Stimulated activated CD4-positive, alpha-beta T cell treated with anti-CD3 and anti-CD28 coated beads, TNF-alpha, amount 100 ng/mL, for 48 hours (primary cell): ENCODE measurements around the gene ZNF598.

Experiments
- DNase-seq, 3 donors: peaks; one replicate each; pipeline ENCODE4 v3.0.0-alpha.2; 2020; ENCODE audit warnings: low read depth in 3 of 3

The ZNF598 gene

DNA sequence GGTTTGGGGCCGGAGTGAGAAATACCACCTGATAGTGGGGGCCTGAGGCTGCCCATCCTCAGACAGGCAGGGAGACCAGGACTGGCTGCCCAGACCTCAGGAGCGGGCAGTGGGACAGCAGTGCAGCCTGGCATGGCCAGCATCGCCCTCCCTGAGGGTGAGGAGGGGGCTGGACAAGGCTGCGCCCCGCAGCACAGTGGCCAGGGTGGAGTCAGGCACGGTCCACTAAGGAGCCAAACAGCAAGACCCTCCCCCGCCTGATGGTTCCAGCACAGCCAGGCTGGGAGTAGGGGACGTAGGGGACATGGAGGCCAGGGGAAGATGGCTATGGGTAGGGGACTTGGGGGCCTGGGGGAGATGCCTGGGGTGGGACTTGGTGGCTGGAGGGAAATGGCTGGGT is 3.3 kb downstream of the ZNF598 start:
- DNase-seq, result no peak

DNA sequence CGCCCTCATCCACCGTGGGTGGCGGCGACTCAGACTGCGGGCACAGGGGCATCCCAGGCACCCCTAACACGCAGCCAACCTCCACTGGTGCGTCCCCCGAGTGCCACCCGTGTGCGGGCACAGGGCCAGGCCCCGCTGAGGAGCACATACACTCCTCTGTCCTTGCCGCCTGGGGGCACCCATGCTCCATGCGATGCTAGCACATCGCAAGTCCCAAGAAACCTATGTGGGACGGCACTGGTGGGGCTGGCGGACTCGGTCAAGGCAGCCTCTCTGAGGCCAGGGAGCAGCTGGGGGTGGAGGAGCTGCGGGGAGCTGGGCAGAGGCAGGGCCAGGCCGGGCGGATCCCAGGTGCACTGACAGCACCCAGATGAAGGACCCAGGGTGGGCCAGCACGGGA is 4.0 kb downstream of the ZNF598 start:
- DNase-seq, result no peak

DNA sequence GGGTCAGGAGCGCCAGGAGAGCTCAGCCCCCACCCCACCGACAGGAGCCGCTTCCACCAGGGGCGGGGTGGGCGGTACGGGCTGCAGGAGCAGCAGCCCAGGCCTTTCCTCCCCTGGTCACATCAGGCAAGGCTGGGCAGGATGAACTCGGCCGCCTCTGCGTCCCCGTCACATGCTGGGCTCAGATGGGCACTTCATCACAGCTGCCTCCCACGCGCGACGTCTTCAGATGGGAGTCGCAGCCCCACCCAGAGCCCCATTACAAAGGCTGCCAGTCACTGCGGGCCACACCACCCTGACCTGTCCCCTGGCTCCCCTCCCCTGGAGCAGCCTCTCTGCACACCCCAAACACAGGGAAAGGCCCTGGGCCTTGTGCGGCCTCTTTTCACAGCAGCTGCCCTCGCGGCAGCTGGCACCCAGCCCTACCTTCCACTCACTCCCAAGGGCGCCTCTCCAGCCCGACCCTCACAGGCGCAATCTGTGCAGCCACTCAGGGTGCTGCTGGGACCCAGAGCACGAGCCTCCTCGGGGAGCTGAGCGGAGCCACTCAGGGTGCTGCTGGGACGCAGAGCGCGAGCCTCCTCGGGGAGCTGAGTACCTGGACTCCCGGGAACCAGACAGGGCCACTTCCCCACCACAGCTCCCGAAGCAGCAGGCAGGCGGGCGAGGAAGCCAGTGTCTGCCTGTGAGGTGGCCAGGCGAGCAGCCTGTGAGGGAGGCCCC is 4.7 kb downstream of the ZNF598 start:
- no peak for DNase-seq

DNA sequence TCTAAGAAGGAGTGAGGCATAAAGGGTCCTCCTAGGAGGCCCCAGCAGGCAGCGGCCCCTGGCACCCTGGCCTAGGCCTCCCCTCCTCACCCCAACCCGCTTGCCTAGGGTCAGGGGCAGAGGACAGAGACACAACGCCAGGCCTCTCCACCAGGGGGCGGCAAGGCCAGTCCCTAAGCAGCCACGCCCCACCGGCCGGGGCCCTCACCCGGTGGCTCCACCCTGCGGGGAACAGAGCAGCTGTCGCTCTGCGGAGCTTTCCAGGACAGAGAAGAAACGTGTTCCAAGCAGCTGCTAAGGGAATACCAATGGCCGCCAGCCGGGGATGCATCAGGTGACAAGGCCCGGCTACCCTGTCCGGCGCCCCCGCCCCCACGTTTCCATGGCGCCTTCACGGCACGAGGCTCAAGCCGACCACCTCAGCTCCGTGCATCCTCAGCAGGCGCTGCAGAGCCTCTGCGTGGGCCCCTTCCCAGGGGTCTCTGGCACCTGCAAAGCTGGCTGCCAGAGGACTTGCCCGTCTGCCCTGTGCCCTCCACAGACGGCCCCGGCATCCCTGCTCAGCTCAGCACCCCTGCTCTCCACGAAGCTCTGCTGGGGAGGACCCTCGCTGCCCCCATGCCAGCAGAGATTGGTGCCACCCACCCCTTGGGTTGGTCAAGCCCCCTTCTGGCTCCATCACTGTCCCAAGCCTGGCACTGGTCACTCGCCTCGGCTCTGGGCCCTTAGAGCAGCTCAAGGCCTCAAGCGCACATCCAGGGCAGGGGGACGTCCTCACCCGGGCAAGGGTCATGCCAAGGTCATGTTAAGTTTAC is 5.6 kb downstream of the ZNF598 start:
- DNase-seq, result peak; percentile 82 to 93 (median 84)

DNA sequence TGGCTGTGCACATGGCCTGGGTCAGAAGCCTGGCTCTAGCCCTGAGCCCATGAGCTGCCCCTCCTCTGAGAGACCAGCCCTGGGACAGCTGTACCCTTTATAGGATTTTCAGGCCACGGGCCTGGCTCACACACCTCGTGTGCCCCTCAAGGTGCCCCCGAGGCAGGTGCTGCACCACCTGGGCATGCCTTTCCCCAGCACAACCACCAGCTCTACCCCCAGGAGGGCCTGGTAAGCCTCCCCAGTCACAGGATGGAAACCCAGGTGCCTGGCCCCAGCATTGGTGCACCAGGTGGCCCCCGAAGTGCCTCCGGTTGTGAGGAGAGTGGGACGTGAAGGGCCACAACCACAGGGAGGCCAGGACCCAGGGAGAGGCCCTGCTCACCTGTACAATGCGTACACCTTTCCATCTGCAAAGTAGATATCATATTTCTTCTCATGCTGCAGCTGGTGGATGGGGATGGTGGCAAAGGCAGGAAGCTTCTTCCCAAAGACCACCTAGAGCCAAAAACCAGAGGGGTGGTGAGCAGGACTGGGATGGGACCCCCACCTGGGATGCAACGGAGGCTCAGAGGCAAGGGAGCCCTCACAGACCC is 6.3 kb downstream of the ZNF598 start:
- no peak for DNase-seq

DNA sequence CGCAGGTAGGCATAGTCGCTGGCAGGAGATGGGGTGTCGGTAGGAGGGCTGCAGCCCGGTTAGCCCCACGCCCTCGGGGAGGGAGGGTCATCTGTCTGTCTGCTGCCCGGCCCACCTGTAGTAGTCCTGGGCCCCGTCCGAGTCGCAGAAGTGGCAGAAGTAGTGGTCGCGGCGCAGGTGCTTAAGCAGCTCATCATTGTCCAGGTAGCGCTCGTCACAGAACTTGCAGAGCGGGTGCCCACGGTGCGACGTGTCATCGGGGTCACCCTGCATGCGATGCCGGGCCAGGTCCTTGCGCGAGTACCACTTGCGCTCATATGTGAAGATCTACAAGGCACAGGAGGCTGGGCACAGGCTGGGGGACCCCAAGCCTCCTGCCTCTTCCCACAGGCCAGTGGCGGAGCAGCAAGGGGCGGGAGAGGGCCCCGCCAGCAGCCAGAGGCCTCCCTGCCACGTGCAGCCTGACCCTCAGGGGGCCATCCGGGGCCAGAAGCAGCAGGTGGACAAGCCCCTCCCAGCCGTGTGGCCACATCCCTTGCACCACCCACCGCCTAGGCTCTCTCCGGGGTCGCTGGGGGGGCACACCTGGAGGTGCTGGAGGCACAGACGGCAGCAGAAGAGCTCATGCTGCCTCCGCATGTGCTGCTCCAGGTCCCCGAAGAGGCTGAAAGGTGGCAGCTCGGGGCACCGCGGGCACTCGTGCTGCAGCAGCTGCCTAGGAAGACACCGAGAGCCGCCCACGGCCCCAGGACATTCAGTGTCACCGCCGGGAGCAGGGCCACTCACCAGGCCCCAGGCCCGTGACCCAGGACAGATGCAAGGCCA is 7.0 kb downstream of the ZNF598 start:
- DNase-seq, result no peak

DNA sequence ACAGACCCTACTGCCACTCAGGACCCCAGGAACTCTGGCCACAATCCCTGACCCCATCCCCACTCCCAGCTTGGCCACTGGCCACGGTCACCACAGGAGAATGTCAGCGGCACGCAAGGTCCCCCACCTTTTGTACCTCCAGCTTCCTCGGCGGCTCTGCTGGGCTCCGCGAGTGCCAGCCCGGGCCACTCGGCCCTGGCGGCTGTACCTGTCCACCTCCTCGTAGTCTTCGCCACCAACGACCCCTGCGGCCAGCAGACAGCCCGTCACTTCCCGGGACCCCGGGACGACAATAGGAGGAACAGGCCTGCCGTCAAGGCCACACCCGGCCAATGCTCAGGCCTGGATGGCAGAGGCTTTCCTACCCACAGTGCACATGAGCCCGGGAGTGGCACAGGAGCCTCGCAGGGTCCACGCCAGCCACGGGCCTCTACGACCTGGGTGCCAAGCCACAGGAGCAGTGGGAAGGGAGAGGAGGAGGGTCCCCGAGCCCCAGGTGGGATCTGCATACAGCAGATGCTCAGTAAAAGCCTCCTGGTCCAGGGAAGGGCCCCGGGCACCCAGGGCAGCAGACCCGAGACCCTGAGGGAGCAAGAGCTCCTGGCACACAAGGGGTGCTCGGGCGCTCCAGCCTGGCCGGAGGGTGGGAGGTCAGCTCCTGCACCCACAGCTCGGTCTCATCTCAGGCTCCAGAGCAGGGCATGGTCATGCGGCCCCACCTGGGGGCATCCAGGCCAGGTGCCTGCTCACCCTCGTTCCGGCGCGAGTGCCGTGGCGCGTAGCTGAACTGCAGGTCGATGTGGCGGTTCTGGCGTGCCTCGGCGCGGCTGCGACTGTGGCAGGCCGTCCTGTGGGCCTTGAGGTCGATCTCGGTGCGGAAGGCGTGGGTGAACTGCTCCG is 7.9 kb downstream of the ZNF598 start:
- DNase-seq, result no peak

DNA sequence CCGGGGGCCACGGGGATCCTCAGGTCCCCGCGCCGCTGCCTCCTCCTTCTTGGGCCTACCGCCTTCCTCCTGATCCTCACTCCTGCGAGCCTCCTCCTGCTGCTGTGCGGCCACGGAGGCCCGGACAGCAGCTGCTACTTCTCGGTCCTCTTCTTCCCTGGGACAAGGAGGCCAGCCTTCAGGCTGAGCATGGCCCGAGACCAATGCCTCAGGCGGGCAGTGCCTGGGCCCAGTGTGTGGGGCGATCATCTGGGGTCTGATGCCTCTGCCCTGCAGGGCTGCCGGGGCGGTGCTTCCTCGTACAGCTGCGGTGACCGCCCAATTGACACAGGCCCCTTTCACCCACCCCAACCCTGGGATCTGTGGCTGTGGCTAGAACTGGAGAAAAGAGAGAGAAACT is 8.6 kb downstream of the ZNF598 start:
- no peak for DNase-seq

DNA sequence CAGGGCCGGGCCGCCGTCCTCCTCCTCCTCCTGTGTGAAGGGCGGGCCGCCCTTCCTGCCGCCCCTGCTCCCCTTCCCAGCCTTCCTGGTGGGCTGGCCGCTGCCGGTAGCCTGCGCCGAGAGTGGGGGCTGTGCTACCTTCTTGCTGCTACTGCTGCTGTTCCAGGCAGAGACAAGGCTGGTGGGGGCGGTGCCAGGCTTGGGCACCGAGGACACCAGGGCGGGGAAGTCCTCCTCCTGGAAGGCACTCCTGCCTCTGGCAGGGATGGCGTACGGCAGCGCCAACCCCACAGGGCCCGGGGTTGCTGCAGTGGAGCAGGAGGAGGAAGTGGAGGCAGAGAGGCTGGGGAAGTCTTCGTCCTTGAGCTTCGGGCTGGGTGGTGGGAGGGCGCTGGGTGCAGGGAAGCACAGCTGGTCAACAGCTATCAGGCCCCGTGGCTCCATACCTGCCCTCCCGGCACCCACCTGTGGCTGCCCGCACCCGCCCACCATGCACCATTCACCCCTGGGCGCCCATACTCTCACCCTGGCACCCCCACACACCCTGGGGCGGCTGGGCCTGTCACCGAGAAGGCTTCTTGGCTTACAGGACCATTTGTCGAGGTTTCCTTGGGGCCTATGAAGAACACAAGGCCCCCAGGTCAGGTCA is 9.6 kb downstream of the ZNF598 start:
- no peak for DNase-seq

DNA sequence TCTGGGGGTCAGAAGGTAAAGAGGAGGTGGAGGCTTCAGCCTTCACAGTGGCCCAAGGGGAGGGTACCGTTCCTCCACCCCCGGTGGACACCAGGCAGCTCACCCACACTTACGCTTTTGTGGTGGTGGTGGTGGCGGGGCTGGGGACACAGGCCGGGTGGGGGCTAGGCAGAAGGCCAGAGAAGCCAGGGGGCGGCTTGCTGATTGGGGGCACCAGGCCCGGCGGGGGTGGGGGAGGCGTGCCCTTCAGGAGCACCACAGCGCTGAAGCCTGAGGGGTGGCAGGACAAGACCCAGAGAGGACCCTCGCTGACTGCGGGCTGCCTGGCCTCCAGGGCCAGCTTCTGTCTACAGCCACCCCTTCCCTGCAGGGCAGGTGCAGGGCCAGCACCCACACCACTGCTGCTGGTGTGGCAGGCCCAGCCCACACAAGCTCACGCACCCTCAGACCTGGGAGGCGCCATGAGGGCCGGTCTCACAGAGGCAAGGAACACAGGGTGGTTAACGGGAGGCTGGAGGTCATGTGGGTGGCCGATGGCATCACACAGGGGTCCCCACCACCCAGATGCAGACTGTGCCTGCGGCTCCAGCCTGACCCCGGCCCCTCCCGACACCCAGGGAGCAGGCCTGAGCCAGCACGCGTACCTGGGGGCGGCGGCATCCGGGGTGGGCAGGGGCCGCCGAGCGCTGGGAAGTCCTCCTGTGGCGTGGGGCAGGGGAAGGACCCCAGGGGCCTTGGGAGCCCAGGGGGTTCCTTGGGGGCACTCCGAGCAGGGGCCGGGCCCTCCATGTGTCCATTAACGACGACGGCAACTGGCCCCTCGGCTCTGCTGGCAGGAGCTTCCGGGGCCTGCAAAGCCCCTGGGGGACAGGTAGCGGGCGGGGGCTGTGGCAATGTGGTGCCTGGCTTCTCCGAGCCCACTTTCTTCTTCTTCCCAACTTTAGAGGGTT is 10.5 kb downstream of the ZNF598 start:
- DNase-seq, result no peak

DNA sequence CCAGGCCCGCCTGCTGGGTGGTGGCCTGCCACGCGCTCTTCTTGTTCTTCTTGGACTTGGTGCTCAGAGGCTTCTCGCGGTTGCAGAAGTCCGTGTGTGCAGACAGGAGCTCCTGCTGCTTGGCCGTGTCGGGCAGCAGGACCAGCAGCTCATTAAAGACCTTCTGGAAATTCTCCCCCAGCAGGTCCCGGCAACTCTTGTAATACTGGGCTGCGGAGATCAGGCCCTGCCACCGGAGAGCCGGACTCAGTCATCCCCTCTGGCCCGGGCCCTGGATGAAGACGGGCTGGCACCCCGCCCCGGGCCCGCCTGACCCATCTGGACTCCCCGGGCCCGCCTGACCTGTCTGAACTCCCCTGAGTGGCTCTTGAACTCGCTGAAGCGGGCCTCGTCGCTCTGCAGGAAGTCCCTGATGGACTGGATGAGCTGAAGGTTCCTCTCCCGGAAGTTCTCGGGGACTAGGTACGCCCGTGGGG is 11.2 kb downstream of the ZNF598 start:
- DNase-seq, result no peak

DNA sequence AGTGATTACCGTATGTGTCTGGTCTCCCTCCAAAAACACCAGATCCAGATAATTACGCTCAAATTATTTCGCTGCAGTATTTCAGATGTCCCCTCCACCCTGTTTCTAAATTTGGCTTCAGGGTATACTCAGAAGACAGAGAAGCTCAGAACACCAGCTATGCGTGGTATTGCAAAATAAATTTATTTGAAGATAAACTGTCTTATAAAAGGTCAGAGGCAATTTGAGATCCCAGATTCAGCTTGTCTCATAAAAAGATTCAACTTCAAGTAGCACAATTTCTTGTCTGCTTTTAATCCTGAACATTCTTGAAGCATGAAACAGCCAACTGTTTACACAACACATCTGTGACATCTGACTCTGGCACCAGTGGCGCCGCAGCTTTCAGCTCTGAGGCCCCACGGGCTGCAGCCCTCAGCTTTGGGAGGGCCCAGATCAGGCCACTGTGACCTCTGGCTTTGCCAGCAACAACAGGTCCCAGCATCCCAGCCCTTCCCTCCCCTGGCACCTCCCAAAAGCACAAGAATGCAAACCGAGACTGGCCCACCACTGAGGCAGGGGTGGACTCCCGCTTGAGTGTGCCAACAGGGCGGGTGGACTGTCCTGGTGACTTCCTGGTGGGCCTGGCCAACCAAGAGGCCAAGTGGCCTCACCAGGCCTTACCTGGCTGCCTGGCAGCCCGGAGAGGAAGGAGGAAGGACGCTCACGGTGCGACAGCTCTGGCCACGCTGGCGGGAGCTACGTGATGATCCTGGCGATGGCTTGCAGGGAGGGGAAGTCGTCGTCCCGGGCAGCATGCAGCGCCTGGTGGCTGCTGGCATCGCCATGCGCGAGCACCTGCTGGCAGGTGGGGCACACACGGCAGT is 11.9 kb downstream of the ZNF598 start:
- no peak for DNase-seq

DNA sequence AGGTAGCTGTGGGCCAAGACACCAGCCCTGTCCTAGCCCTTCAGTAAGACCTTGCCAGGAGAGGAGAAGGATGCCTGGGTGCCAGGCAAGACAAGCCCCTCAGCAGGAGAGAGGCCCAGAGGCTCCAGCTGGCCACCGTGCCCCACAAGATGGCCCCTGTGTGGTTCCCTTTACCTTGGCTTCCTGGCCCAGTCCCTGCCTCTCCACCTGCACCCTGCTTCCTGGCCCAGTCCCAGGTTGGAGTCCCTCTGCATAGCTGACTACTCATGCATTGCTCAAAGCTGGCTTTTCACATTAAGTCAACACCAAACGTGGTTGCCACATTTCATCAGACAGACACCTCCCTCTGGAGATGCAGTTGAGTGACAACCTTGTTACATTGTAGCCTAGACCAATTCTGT is 15.9 kb downstream of the ZNF598 start:
- no peak for DNase-seq

DNA sequence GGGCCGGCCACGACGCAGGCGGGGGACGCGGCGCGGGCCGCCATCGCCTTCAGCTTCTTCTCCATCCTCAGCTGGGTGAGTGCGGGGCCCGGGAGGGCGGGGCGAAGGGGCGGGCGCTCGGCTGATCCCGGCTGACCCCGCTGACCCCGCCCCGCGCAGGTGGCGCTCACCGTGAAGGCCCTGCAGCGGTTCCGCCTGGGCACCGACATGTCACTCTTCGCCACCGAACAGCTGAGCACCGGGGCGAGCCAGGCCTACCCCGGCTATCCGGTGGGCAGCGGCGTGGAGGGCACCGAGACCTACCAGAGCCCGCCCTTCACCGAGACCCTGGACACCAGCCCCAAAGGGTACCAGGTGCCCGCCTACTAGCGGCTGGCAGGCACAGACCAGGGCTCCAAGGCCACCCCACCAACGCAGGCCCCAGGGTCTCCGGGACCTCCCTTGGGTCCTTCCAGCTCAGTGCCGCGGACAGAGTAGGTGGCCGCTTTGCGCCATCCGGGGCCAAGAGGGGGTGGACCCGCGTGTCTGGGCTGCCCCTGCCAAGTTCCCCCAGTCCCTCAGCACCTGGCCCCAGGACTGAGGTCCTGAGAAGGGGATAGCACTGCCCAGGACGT is 16.8 kb downstream of the ZNF598 start:
- no peak for DNase-seq

DNA sequence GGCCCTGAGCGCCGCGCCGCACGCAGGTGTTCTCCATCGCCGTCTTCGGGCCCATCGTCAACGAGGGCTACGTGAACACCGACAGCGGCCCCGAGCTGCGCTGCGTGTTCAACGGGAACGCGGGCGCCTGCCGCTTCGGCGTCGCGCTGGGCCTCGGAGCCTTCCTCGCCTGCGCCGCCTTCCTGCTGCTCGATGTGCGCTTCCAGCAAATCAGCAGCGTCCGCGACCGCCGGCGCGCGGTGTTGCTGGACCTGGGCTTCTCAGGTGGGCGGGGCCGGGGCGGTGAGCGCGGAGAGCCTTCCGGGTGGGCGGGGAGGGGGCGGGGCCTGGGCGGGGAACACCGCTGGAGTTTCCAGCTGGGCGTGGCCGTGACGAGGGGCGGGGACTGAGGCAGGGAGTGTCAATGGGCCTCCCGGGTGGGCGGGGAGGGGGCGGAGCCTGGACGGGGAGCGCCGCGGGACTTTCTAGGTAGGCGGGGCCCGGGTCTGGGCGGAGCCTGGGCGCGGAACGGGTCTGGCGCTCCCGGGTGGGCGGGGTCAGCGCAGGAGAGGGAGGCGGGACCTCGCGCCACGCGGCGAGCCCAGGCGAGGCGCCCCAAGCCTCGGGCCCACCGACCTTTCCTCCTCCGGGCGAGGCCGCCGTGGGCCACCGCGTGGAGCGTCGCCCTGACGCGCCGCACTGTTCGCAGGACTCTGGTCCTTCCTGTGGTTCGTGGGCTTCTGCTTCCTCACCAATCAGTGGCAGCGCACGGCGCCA is 17.5 kb downstream of the ZNF598 start:
- DNase-seq, result peak; percentile 97 to 98 (median 97)

DNA sequence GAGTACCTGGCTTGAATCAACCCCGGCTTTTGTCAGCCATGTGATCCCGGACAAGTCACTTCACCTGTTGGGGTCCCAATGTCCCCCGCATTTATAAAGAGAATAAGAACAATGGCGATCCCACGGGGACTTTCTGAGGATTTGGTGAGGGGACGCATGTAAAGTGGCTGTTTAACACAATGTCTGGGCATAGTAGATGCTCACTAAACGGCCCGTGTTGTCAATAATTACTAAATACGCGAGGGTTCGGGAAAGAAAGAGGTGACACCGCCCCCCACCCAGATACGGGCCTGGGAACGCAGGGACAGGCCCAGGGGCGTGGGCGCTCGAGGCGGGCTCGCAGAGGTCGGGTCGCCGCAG is 18.1 kb downstream of the ZNF598 start:
- DNase-seq, result no peak

DNA sequence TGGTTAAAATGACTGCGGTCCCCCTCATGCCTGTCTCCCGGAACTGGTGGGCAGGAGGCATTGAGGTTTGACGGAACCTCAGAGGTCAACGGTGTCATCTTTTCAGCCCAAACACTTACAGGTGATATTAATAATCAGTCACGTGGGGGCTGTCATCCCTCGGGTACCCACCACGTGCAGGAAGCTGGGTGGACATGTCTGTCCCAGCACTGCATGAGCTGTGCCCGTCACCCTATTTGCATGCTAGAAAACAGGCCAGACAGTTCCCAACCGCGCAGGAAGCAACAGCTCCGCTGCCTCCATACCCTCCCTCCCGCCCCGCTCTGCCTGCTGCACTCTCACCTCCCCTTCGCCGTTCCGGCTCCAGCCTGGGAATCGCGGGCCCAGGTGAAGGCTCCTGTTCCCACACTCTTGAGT is 18.5 kb downstream of the ZNF598 start:
- DNase-seq, result no peak
